H1 (cell line): ENCODE measurements around the gene OPN1SW. TPM values are rescaled to one million over a fixed set of nuclear protein-coding genes. Genes with fewer than 3 reads are reported as not detected.

Experiments used
- CREB1 ChIP-seq: IDR thresholded peaks from 2 replicates; pipeline ENCODE4 v1.6.1; 2012; ENCODE audit warnings: inconsistent platforms
- FOSL1 ChIP-seq: IDR thresholded peaks from 2 replicates; pipeline ENCODE4 v1.6.1; 2011; ENCODE audit warnings: mild to moderate bottlenecking, low read depth, low read length, moderate library complexity; ENCODE audit not compliant: insufficient read depth
- HDAC6 ChIP-seq: IDR thresholded peaks from one replicate; pipeline ENCODE4 v1.7.1; 2012; ENCODE audit warnings: low read depth, mild to moderate bottlenecking, inconsistent platforms, low read length, moderate library complexity
- RXRA ChIP-seq: IDR thresholded peaks from 2 replicates; pipeline ENCODE4 v1.6.1; 2011; ENCODE audit warnings: low read depth, mild to moderate bottlenecking, low read length, moderate library complexity; ENCODE audit not compliant: insufficient read depth
- SIN3A ChIP-seq, 2 experiments: IDR thresholded peaks in 1 of 2; conservative IDR thresholded peaks in 1 of 2; 2 replicates each; pipeline ENCODE4 v1.6.1; 2011 to 2012; ENCODE audit warnings: low read length in 2 of 2, improper control_type of control experiment in 1 of 2, low read depth in 1 of 2, mild to moderate bottlenecking in 1 of 2
- SP1 ChIP-seq: IDR thresholded peaks from 2 replicates; pipeline ENCODE4 v1.6.1; 2011; ENCODE audit warnings: low read depth, low read length
- SUZ12 ChIP-seq: fragments of 200-600 bp; sonication (generic); IDR thresholded peaks from 2 replicates; pipeline ENCODE4 v1.6.1; 2012; ENCODE audit warnings: mild to moderate bottlenecking, inconsistent platforms, low read length, moderate library complexity, mixed read lengths
- TCF12 ChIP-seq: IDR thresholded peaks from 2 replicates; pipeline ENCODE4 v1.6.1; 2011; ENCODE audit warnings: low read depth, mild to moderate bottlenecking, low read length
- polyA plus RNA-seq, 7 experiments: library from polyadenylated mRNA; depleted of rRNA in 3 of 7; stranded (reverse) in 5 of 7; unstranded in 2 of 7; fragments of >200 nt in 5 of 7; fragments of 200-250 nt in 2 of 7; gene quantifications; 1 replicate in 5 of 7; 2 replicates in 1 of 7; 4 replicates in 1 of 7; pipeline versions ENCODE4 v1.2.1 to v1.2.3, GENCODE V29; 2011 to 2013; ENCODE audit warnings: missing spikeins in 2 of 7, mixed read lengths in 2 of 7
- total RNA-seq: library from RNA; stranded (reverse); fragmentation: NEBNext Ultra II Directional; extraction: Animal tissue kit (Norgen Biotek cat#: 25700); gene quantifications from 2 replicates; pipeline ENCODE4 v1.2.1, GENCODE V29; 2021

OPN1SW gene
- total and polyA plus RNA-seq, 2 of the 8 experiments (the other 6 are each of a cell fraction or from before 2014, with no cell fraction given), result not detected

- no peak for TF ChIP-seq HDAC6
- no peak for TF ChIP-seq TCF12
- no peak for TF ChIP-seq FOSL1
- TF ChIP-seq SUZ12, result no peak
- no peak for TF ChIP-seq RXRA
- no peak for TF ChIP-seq CREB1
- no peak for TF ChIP-seq SP1
- TF ChIP-seq SIN3A (conservative IDR thresholded peaks at IDR 0.05 in 1 of 2, IDR thresholded peaks at IDR 0.05 in 1 of 2; ENCODE audit: low read depth in 1 of 2, low read length in 2 of 2), result no peak
- TF ChIP-seq, all 59 proteins: peak for 0
These were observed 37.7 kb downstream of the OPN1SW start (continued) for GRCh38 chr7:128737867-128738385.
